Measurements from ENCODE around the gene ARSB. TPM values are rescaled to one million over a fixed set of nuclear protein-coding genes. Genes with fewer than 3 reads are reported as not detected.

ARSB gene
- polyA plus RNA-seq, 1 donor: 19.4 TPM

DNA sequence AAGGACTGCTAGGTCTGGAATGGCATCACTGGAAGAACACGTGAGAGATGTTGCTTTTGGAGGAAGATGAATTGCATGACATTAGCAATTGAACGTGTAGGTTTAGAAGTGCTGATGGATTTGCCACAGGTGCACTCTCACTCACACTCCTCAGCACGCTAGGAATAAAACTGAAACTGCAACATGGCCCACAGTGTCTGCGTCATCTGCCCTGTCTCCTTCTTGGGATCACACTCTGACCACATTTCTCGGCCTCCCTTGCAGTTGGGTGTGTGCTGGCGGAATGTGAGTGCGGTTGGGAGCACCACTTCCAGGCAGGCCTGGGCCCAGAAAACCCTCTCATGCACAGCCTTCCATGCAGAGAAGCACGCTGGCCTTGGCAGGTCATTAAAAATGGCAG lies 183.7 kb downstream of the ARSB start:
- DNase-seq: no peak

DNA sequence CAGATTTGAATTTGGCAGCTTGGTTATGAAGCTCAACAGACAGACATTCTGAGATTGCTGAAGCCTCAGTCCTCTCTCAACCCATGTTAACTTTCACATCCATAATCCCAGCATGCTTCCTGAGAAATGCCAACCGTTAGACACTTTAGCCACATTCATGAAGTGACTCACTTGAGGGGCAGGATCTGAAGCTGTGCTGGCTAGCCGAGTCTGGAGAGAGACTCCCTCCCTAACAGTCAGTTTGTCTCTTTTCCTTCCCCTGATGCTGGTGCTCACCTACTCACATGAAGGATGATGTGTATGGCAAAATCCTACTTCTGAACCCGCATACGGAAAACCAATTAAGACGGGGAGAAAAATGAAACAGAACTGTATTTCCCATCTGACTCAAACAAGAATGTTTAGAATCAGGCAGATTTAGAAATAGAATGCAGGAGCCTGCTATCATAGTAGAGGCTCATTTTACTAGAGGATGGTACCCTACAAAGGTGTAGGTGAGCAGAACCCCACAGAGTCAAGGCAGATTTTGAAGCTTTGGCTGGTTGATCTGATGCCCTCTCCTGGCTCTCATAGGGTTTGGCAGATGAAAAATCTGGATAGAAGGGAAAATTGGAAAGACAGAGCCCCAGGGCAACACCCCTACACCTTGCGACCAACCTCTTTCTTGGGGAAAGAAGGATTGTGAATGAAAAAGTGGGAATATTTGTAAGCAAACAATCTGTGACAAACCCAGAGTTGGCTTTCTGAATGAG lies 185.7 kb downstream of the ARSB start:
- no peak for DNase-seq

DNA sequence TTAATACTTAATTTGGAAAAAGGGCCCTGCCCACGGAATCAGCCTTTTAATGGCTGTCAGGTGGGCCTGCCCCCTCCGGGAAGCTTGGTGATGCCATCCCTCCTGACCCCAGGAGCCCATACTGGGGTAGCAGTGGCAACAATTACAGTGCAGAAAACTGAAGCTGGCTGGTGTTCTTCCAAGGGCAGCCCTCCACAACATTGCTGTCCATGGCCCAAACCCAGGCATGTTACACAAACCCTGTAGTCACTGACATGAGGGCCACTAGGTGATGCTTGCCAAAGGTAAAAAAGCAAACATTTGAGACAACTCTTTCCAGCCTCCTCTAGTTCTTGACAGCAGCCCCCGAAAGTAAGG lies 186.5 kb downstream of the ARSB start:
- DNase-seq: no peak

DNA sequence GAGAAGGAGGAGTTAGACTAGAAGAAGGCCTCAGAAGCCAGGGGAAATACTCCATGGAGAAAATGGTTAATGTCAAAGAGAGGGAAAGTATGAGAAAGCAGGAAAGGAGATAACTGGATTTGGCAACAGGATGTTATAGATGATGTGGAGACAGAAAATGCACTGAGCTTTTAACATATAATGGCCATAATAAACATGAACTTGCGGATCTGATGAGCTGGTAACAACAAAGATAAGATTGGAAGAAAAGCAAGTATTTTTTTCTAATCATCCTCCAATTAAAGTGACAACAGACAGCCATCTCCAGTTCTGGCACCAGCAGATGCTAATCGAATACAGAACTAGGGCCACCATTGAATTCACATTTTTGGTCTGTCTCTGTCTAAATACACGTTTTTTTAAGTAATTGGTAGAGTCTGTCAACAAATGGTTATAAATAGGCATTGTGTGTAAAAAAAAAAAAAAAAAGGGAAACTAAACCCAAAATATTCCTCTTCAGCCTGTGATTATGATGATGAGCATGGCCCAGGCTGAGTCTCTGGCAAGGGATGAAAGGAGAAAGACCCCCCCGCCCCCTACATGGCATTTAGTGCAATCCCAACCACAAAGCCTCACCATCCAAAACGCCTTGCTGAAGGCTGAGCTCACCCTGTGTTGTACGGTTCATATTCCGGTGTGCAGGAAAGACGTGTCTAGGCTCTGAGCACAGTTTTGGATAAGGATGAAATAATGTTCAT lies 187.0 kb downstream of the ARSB start:
- no peak for DNase-seq

DNA sequence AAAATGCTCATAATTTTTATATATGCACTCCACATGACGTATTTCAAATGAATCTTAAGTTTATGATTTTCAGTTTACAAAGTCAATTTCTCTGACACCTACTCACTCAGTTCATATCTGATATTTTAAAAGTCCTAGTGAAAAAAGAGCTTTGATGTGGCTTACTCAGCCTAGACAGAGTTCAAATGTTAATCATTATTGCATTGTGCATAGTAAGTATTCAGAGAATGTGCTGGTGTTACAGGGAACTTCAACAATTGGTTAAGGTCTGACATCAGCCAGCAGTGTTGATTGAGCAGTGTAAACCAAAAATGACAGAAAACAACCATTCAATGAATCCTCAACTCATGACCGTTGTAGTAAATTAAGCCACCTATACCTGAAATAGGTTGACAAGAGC lies 189.4 kb downstream of the ARSB start:
- no peak for DNase-seq

DNA sequence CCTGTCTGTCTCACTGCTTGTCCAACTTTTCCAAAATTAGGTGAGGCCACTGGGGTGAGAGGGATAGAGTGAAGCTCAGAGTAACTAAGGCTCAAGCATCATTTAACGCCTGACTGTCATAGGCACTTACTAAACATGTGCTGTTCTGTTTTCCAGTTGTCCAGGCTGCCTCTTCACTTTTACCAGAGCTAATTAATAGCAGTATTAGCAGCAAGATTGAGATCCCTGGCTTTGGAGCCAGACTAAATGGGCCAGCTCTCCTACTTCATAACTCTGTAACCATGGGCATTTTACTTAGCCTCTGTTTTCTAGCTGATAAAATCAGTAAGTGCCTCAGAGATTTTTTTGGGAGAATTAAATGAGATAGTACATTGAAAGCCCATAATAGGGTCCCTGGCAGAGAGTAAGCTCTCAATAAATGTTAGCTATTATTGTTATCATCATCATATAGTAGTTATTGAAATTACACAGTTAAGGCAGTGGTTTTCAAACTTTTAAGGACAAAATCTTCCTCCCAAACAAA lies 190.4 kb downstream of the ARSB start:
- no peak for DNase-seq

DNA sequence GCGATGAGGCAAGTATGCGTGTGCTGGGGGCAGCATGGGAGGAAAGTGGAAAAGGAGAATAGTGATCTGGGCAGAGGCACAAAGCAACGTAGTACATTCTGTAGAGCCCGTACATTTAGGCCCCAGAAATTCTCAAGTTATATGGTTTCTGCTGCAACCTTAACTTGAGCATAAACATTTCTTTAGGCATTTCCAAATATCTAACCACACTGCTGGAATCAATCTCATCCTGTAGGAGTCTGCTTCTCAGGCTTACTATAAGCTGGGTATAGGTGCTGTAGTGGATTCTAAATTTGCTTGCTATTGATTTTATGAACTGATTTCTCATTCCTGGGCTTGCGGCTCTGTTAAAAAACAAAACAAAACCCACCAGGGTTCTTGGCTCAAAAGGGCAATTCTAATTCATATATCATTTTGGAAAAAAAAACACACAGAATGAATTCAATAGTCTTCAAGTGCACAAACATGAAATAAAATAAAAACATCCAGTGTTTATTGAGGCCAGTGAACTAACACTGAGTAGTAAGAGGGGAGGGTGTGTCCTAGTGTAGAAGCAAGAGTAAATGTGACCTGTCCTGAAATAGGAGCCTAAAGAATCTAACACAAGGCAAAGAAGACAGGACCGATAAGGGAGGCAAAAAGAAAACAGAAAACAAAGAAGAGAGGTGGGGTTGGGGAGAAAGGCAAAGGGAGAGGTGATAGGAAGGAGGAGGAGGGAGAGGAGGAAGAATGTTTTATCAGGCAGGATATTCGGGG lies 191.0 kb downstream of the ARSB start:
- no peak for DNase-seq

DNA sequence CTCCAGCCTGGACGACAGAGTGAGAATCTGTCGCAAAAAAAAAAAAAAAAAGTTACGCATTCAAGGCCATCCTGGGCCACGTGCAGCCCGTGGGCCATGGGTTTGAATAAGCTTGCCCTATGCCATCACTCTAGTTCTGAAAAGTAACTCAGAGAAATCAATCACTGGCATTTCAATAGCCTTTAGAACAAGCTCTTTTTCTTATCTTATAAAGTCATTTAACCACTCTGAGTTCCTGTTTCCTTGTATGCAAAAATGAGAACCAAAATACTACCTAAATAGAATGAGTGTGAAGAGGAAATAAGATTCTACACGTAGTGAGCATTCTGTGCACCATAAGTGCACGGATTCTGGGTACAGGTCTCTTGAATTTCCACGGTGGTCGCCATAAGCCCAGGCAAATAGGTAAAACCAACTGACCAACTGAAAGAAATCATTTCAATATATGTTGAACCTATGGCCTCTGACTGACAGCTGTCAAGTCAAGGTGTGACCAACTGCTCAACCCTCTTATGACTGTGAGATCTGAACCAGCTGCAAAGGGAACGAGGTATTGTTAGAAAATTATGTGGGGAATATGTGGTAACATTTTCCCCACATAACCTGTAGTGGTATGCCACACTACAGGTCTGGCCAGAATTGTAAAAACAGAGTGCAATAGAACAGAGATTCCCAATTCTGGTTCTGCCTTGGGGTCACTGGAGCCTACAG lies 192.6 kb downstream of the ARSB start:
- DNase-seq: no peak

DNA sequence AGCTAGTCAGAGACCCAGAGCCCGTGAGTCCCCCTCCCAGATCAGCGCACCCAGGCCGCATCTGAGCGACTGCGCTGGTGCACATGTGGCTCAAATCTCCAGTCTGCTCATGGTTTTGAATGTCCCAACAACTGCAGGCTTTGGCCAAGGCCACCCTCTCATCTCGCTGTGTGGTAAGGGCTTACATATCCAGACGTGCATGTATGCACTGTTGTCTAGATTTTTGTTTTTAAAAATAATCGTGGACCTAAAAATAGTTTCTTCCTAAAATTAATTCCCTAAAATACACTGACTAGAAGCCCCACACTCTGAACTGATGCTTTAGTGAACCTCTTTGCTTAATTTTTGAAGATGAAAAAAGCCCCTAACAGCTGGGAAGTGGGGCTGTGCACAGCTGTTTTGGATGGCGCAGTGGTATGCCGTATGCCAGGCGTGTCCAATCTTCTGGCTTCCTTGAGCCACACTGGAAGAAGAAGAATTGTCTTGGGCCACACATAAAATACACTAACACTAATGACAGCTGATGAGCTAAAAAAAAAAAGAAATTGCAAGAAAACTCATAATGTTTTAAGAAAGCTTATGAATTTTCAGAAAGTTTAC lies 193.5 kb downstream of the ARSB start:
- DNase-seq: no peak

DNA sequence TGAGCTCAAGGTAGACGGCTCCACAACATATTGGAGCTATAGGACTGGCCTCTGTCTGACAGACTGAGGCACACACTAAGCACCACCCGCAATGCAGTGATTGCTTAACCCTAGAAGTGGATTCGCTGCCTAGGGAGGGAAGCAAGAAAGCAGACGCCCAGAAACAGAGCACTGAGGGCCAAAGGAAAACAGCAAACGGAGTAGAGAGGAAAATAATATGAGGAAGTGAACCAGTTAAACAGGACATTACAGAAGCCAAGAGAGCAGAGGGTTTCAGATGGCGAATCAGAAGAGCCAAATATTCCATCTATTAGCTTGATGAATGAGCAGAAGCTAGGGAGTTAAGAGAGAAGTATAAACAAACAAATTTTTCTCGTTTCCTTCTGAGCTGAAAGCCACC lies 197.3 kb downstream of the ARSB start:
- DNase-seq: no peak

DNA sequence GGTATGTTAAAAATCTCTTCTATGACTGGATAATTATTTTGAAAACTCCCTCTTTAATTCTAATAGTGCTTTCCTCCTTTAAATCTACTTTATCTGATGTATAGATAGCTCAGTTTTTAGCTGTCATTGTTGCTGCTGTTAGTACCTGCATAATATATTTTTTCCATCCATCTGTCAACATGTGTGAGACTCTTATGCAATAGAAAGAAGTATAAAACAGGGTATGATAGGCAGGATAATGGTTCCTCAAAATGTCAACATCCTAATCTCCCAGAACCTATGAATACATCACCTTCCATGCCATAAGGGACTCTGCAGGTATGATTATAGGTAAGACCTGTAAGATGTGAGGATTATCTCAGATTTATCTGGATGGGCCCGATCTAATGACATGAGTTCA lies 199.7 kb downstream of the ARSB start:
- no peak for DNase-seq

DNA sequence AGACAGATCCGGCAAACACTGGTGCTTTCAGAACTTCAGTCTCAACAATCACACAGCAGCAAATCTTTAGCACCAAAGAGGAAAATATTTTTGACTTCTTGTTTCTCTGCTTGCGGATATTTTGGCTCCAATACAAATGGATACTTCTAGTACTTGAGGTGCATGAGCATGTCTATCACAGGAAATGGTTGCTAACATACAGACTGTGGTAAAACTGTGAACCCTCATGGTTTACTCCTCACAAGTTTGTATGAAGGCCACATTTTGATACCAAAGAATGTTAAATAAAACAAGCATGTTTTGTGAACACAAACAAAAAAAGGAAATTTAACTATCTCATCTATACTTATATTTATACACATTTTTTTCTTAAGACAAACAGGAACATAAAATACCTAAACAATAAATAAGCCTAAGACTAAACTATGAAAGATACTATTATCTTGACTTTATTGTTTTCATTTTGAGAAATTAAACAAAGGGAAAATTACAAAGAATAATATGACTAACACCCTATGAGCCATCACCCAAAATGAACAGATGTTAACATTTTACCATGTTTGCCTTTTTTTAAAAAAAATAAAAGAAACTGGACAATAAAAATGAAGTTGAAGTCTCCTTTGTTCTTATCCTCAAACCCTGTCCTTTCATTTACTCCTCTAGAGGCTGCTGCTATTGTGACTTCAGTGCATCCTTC lies 201.5 kb downstream of the ARSB start:
- DNase-seq: no peak

DNA sequence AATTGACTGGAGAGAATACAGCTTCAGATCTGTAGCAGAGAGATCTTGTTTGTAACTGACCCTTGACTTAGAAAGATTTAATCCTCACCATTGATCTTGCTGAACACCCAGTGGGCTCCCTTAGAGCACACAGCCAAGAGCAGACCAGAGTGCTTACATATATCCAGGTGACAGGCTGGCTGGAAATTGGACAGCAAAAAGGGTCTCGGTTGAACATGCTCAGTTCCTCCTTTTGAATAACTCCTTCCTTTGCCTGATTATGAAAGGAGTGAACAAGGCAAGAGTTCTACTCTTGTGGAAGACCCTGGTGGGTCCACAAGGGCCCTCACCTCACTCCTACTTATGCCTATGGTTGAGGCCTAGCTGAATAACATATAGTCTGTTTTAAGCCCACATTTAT lies 202.4 kb downstream of the ARSB start:
- no peak for DNase-seq

DNA sequence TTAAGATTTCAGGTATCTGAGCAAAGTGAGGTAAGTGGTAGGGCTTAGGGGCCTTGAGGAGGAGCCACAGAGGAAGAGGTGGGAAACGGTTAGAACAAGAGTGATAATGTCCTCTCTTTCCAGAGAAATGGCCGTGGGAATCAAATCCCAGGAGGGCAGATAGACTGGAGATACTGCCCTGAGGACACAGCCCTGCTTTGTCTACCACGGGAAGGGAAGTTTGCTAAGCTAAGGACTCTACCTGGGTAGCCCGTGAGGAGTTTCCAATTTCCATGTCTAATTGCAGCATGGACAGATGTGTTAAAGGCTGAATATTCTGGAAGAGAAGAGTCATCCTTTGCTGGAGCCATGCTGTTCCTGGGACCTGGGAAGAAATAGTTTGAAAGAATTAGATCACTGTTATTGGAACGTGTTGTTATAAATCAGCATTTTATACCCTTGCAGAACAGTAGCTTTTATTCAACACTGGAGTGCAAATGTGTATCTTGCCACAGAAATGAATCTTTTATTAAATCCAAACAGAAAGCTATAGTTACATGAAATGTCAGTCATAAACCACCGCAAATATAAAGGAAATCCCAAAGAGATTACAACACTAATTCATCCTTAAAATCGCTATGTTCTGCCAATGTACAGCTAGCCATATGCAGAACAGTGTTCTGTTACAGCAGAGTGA lies 203.4 kb downstream of the ARSB start:
- no peak for DNase-seq

DNA sequence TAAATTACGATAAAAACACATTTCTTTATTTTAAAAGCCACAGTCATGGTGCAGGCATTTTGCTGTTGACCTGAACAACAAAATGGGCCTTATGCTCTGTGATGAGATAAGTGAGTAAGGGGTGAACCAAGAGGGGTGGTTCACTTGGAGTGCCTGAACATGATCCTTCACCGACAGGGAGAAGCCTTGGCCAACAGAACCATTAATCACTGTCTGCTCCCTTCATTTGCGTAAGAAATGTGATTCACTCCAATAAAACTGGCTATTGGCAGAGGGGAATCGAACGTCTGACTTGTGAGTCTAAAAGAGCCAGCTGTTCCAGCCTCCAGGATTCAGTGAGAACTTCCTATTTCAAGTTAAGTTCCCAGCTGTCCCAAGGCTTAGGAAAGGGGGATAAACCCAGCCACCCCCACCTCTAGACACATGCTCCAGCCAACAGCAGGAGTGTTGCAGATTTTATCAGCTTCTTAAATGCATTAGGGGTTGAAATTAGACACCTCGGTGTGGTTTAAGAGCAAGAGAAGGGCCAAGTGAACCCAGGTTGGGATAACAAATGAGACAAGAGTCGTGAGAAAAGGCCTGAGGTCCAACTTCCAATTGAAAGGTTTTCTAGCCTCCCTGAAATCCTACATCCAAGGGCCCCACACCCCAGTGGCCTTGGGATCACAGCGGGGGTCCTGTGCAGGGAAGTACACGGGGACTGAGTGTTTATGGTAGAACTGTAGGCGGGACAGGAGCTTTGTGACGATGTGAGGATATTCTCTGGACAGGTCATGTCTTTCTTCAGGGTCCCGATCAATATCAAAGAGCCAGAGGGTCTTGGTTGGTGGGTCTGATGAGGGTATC lies 205.1 kb downstream of the ARSB start:
- DNase-seq: no peak

DNA sequence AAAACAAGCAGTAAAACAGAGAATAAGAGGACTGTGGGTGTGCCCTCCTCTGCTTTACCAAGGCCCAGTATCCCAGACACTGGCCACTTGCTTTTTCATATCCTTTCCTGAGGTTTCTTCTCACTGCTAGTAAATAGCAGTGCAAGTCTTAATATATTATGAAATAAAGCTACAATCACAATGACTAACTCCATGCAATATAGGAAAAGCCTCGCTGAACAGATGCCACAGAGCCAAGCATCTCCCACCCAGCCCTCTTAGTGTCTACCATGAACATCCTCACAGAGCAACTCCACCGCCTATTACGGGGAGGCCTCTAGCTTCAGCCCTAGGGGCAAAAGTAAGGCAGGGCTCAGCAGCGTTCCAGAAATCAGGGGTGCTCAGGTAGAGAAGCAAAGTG lies 205.8 kb downstream of the ARSB start:
- no peak for DNase-seq

DNA sequence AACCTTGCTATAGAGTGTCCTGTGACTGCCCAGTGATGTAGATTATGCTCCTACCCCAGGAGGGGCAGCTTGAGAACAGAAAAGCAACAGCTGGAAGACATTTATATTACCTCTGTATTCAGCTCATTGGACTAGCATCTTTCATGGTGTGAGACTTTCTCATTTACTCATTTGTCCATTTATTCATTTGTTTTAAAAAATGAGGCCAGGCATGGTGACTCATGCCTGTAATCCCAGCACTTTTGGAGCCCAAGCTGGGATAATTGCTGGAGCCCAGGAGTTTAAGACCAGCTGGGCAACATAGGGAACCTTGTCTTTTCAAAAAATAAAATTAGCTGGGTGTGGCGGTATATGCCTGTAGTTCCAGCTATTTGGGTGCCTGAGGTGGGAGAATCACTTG lies 206.6 kb downstream of the ARSB start:
- DNase-seq: no peak

DNA sequence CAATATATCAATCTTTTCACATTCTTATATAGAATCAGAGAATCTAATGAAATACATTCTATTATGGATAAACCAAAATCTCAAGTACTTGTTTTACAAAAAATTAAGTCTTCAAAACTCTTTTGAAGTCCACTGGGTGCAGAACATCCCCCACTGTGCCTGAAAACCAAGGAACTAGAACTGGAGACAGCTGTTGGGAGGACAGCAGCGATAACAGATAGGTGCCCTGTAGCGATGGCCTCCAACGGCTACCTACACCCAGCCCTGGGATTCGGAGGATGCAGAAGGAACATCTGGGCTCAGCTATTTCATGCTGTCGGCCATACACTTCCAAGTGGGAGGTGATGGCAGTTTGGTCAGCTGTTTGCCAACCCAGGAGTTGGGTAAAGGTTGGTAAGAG lies 207.2 kb downstream of the ARSB start:
- DNase-seq: no peak

DNA sequence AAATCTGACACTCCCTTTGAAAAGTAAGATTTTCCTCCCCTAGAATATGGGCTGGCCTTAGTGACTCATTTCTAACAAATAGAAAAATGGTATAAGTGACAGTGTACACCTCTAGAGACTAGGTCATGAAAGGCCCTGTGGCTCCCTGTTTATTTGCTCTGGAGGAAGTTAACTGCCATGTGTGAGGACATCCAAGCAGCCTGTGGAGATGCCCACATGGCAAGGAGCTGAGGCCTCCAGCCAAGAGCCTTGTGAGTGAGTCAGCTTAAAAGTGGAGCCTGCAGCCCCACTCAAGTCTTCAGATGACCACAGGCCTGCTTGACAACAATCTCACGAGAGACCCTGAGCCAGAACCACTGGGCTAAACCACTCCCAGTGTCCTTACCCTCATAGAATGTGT lies 208.5 kb downstream of the ARSB start:
- no peak for DNase-seq

DNA sequence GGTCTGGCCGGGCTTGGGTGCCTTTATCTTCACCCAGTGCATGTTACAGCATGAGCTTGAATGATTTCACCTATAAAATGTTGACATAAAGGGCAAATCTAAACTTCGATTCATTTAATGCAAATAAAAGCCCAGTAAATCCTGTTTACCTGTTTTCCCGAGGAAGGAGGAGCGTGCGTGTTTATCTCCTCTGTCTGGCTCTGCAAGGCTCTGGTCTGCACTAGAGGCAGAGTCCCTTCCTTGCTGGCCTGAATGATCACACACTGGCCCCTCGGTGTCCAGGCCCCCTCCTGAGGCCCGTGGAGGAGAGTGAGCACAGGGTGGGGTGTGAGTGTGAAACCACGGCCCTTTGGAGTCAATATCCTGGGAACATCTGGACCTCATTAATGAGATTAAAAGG lies 211.5 kb downstream of the ARSB start:
- DNase-seq: no peak
